AG04450 (cell line): ENCODE data around the gene ENTPD6. TPM values are rescaled to one million over a fixed set of nuclear protein-coding genes. Genes with fewer than 3 reads are reported as not detected.
"Not testable (repeated sequence)": the region's sequence is repeated elsewhere in the genome, so short reads cannot be mapped to it uniquely, and the experiment has no call there.

Experiments
- CTCF ChIA-PET: fragments of 300-600, 350-600 bp; formaldehyde crosslinking; extraction: SDS; loops from one replicate; lab custom pipeline; 2022; ENCODE audit warnings: antibody characterized with exemption, inconsistent platforms; lab: Charles Lee
- POLR2A ChIA-PET: fragments of 350-600 bp; formaldehyde crosslinking; extraction: SDS; loops from one replicate; lab custom pipeline; 2021; ENCODE audit warnings: antibody characterized with exemption, inconsistent platforms; lab: Yijun Ruan, JAX
- DNase-seq: peaks from one replicate; pipeline ENCODE4 v3.0.0-alpha.2; 2011; ENCODE audit warnings: low read depth, low spot score
- H3K27ac ChIP-seq: one replicate; pipeline ENCODE4 v1.5.1; 2012; ENCODE audit warnings: low read depth, low read length, control low read depth
- H3K27me3 ChIP-seq: one replicate; pipeline ENCODE4 v1.6.0; 2012; ENCODE audit warnings: low read length; ENCODE audit not compliant: control insufficient read depth, insufficient read depth
- H3K4me3 ChIP-seq: 2 replicates; pipeline ENCODE4 v1.5.1; 2011; ENCODE audit warnings: mild to moderate bottlenecking, low read depth, low read length, control low read depth
- H3K9me3 ChIP-seq: 2 replicates; pipeline ENCODE4 v1.5.1; 2012; ENCODE audit warnings: low read length; ENCODE audit not compliant: control insufficient read depth, insufficient read depth
- polyA plus RNA-seq: library from polyadenylated mRNA; depleted of rRNA; stranded (reverse); fragments of >200 nt; gene quantifications from 2 replicates; pipeline ENCODE4 v1.2.3, GENCODE V29; 2011
- TF ChIP-seq, protein P1 (sequence below): IDR thresholded peaks from 2 replicates; pipeline ENCODE4 v1.5.1; 2011; ENCODE audit warnings: low read depth, low read length, control low read depth, inconsistent platforms

ENTPD6 gene
- polyA plus RNA-seq, 1 experiment = 39.9 TPM

DNA sequence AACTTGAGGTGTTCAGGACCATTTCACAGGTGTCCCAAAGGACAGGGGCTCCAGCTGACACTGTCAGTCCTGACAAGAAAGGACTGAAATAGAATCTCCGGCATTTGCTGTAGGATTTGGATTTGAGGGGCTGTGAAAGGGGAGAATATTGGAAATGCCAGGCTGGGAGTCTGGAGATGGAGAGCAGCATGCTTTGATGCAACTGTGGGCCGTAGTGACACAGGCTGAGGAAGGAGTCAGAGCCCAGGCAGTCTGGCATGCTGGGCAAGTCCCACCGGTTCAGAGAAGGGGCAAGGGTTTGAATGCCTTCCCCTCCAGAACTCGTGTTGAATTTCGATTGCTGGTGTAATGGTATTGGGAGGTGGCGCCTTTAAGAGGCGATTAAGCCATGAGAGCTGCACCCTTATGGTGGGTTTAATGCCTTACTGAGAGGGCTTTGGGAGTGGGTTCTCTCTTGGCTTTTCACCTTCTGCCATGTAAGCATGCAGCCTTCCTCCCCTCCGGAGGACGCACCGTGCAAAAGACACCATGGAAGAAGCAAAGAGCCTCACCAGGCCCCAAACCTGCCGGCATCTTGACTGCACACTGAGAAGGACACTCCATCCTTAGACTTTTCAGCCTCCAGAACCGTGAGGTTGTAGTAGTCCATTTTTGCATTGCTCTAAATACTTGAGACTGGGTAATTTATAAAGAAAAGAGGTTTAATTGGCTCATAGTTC, 43.0 kb downstream of the ENTPD6 start:
- Histone ChIP-seq H3K4me3 (no peak overlapping the region), H3K9me3 (no peaks in the 10 kb centered on the region; the same call in 1 of the 2 replicates), H3K27me3 (no peaks in the 10 kb centered on the region), H3K27ac (peak overlapping the region; percentile 98)
- TF ChIP-seq, protein P1, sequence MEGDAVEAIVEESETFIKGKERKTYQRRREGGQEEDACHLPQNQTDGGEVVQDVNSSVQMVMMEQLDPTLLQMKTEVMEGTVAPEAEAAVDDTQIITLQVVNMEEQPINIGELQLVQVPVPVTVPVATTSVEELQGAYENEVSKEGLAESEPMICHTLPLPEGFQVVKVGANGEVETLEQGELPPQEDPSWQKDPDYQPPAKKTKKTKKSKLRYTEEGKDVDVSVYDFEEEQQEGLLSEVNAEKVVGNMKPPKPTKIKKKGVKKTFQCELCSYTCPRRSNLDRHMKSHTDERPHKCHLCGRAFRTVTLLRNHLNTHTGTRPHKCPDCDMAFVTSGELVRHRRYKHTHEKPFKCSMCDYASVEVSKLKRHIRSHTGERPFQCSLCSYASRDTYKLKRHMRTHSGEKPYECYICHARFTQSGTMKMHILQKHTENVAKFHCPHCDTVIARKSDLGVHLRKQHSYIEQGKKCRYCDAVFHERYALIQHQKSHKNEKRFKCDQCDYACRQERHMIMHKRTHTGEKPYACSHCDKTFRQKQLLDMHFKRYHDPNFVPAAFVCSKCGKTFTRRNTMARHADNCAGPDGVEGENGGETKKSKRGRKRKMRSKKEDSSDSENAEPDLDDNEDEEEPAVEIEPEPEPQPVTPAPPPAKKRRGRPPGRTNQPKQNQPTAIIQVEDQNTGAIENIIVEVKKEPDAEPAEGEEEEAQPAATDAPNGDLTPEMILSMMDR = no peak
- DNase-seq = no peak
- ChIA-PET CTCF (interaction anchor here (0.9 to 1.0 kb wide), 3 partner anchors 9 to 244 kb away, joined by 3 read pairs; partner anchors contain the start of gene PYGB), POLR2A (no interaction called here)

DNA sequence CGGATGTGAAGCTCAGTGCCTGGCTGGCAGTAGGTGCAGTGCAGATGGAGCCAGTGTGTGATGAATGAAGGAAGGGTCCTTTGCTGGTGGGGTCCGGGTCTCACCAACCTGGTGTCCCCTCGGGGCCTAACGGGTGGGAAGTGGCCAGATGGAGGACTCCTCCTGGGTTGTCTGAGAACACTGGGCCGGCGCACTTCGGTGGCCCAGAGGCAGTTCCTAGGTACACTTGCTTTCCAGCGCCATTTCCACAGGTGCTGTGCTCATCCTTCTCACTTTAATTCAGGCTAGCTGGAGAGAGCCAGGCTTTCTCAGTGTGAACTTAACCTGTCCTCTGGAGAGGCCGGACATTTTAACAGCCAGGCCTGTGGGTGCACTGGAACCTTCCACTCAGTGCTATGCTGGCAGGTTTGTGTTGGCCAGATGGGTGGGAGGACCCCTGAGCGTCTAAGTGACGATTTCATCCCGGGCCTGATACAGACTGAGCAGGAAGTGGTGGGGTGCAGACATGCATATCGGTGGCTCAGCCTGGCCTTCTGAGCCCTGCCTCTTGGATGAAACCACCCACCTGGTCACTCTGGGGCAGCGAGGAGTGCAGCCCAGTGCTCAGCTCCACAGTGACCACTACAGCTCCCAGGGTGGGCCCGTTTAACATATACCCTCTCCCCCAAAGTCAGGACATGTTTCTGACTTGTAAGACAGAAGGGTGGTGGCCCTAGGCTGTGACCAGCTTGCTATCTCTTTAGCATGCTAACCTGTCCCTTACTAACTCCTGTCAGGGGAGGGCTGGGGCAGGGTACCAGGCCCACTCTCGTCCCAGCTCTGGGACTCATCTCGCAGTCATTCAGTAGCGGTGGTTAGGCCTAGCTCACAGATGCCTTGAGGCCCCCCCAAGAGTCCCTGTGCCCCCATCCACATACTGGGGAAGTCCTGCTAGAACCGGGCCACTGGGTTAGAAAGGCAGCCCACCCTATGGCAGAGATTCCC, 44.2 kb downstream of the ENTPD6 start:
- DNase-seq = no peak
- no peaks in the 10 kb centered on the region; the same call in 1 of the 2 replicates for H3K9me3 ChIP-seq
- H3K4me3 ChIP-seq = no peak overlapping the region
- POLR2A ChIA-PET = no interaction called here
- TF ChIP-seq, protein P1 = no peak
- peak overlapping the region; percentile 11 for H3K27ac ChIP-seq
- CTCF ChIA-PET = interaction anchor here (1.0 kb wide), 2 partner anchors 8 to 61 kb away, joined by 3 read pairs; partner anchors contain the start of gene PYGB
- no peaks in the 10 kb centered on the region for H3K27me3 ChIP-seq

DNA sequence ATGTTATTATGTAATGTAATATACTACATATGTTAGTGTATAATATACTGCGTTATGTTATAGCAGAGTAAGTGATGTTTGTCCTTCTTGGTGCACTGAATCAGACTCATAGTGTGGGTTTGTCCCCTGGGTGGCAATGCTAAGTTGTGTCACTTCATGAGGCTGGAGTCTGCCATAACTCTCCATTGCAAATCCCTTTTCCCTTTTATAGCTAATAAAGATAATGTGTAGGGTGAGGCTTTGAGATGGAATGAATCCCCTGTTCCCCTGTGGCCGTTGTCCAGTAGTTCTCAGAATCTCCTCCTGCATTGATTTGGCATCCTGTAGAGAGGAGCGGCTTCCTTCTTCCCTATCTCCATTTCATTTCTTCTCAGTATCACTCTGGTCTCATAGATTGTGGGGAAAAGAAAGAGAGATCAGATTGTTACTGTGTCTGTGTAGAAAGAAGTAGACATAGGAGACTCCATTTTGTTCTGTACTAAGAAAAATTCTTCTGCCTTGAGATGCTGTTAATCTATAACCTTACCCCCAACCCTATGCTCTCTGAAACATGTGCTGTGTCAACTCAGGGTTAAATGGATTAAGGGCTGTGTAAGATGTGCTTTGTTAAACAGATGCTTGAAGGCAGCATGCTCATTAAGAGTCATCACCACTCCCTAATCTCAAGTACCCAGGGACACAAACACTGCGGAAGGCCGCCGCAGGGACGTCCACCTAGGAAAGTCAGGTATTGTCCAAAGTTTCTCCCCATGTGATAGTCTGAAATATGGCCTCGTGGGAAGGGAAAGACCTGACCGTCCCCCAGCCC, 45.5 kb downstream of the ENTPD6 start:
- H3K4me3 ChIP-seq, H3K9me3 ChIP-seq, H3K27ac ChIP-seq, DNase-seq, H3K27me3 ChIP-seq, POLR2A ChIA-PET: not testable (repeated sequence)
- CTCF ChIA-PET = interaction anchor here (0.7 kb wide), 1 partner anchor 158 kb away, joined by 3 read pairs; no protein-coding TSS in a partner anchor

DNA sequence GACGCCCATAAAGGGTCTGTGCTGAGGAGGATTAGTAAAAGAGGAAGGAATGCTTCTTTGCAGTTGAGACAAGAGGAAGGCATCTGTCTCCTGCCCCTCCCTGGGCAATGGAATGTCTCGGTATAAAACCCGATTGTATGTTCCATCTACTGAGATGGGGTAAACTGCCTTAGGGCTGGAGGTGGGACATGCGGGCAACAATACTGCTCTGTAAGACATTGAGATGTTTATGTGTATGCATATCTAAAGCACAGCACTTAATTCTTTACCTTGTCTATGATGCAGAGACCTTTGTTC, 46.1 kb downstream of the ENTPD6 start:
- DNase-seq, H3K27me3 ChIP-seq, H3K27ac ChIP-seq, POLR2A ChIA-PET, H3K4me3 ChIP-seq, H3K9me3 ChIP-seq, CTCF ChIA-PET: not testable (repeated sequence)

DNA sequence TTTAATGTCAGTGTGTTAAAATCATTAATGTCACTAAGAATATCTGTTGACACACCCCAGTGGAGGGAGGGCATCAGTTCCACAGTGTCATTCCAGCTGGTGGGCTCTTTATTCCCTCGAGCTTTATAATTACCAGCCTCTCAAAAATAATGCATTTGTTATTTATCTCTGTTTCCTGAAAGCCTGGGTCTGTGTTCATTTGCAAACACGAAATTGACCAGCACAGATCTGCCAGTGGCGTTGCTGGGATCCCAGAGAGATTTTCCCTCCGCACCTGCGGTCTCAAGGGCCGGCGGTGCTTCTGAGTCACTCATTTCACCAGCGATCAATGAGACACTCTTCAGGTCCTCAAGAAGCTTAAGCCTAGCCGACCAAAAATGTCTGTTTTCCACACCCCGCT, 46.7 kb downstream of the ENTPD6 start:
- ChIA-PET POLR2A (no interaction called here), CTCF (interaction anchor here (1.4 kb wide), 1 partner anchor 247 kb away, joined by 4 read pairs; no protein-coding TSS in a partner anchor)
- DNase-seq = no peak
- no peaks in the 10 kb centered on the region for H3K27me3 ChIP-seq
- no peaks in the 10 kb centered on the region; the same call in 1 of the 2 replicates for H3K9me3 ChIP-seq
- no peak overlapping the region for H3K27ac ChIP-seq
- no peak overlapping the region for H3K4me3 ChIP-seq
- TF ChIP-seq, protein P1 = no peak
